GM19043 (cell line): Measurements from ENCODE around the gene HTT.

Experiments used
- ATAC-seq: cut with Tn5 transposase; IDR thresholded peaks from one replicate; pipeline ENCODE4 v1.9.1; 2021; ENCODE audit warnings: low read depth; ENCODE audit not compliant: unreplicated experiment

HTT gene

GRCh38 chr4:3196670-3197359 lies 122.3 kb downstream of the HTT start:
- ATAC-seq, result no peak

- no peak for ATAC-seq
Observed at GRCh38 chr4:3197366-3198105, 123.1 kb downstream of the HTT start.

GRCh38 chr4:3198906-3199305 lies 124.4 kb downstream of the HTT start:
- no peak for ATAC-seq

GRCh38 chr4:3199653-3200422 lies 125.4 kb downstream of the HTT start:
- no peak for ATAC-seq

- ATAC-seq, result no peak
Observed at GRCh38 chr4:3200423-3201090, 126.1 kb downstream of the HTT start.

- peak; percentile 50 for ATAC-seq
Observed at GRCh38 chr4:3201718-3202702, 127.5 kb downstream of the HTT start.

GRCh38 chr4:3202836-3203820 lies 128.6 kb downstream of the HTT start:
- no peak for ATAC-seq

GRCh38 chr4:3203971-3204431 lies 129.5 kb downstream of the HTT start:
- ATAC-seq, result no peak

- no peak for ATAC-seq
Observed at GRCh38 chr4:3205995-3206394, 131.5 kb downstream of the HTT start.

- no peak for ATAC-seq
Observed at GRCh38 chr4:3206439-3207100, 132.1 kb downstream of the HTT start.

- ATAC-seq, result no peak
Observed at GRCh38 chr4:3207531-3208037, 133.1 kb downstream of the HTT start.

- ATAC-seq, result no peak
Observed at GRCh38 chr4:3208826-3209225, 134.3 kb downstream of the HTT start.

GRCh38 chr4:3209551-3210325 lies 135.3 kb downstream of the HTT start:
- ATAC-seq, result no peak

GRCh38 chr4:3210467-3210866 lies 136.0 kb downstream of the HTT start:
- ATAC-seq, result no peak

GRCh38 chr4:3211866-3212265 lies 137.4 kb downstream of the HTT start:
- no peak for ATAC-seq

GRCh38 chr4:3212391-3213105 lies 138.1 kb downstream of the HTT start:
- ATAC-seq, result no peak

- ATAC-seq, result no peak
Observed at GRCh38 chr4:3213106-3213425, 138.6 kb downstream of the HTT start.
